GM21367 (cell line): ENCODE data around the gene VWA3B.
"Not testable (repeated sequence)": the region's sequence is repeated elsewhere in the genome, so short reads cannot be mapped to it uniquely, and the experiment has no call there.

Experiments
- ATAC-seq: cut with Tn5 transposase; IDR thresholded peaks from one replicate; pipeline ENCODE4 v1.9.1; 2021; ENCODE audit not compliant: unreplicated experiment

Gene VWA3B

GRCh38 chr2:98295721-98296414 lies 208.9 kb downstream of the VWA3B start:
- ATAC-seq: no peak

GRCh38 chr2:98296440-98296839 lies 209.5 kb downstream of the VWA3B start:
- ATAC-seq: no peak

- no peak for ATAC-seq
These were observed 211.1 kb downstream of the VWA3B start for GRCh38 chr2:98297817-98298682.

- no peak for ATAC-seq
These were observed 211.8 kb downstream of the VWA3B start for GRCh38 chr2:98298683-98299164.

GRCh38 chr2:98299211-98299905 lies 212.4 kb downstream of the VWA3B start:
- ATAC-seq: no peak

- no peak for ATAC-seq
These were observed 213.3 kb downstream of the VWA3B start for GRCh38 chr2:98300141-98300874.

- no peak for ATAC-seq
These were observed 214.5 kb downstream of the VWA3B start for GRCh38 chr2:98301469-98301868.

- ATAC-seq: not testable (repeated sequence)
These were observed 220.2 kb downstream of the VWA3B start for GRCh38 chr2:98307131-98307696.

DNA sequence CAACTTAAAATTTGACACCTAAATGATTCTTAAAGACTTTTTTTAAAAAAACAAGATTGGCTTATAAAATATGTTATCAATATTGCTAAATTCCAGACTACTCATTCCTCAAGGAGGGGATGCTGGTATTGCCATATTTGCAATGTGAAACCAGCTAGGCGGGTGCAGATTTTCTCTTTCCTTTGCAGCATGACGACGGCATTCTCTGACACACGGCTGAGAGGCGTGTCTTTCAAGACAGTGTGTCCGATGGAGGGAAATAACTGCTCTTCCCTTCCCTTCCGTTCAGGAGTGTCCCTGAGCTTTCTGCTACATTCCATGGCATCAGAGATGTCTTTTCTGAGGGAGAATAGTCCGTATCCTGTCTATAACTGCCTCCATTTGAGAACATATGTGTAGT lies 221.1 kb downstream of the VWA3B start:
- ATAC-seq: no peak

- no peak for ATAC-seq
These were observed 221.6 kb downstream of the VWA3B start for GRCh38 chr2:98308532-98308931.

DNA sequence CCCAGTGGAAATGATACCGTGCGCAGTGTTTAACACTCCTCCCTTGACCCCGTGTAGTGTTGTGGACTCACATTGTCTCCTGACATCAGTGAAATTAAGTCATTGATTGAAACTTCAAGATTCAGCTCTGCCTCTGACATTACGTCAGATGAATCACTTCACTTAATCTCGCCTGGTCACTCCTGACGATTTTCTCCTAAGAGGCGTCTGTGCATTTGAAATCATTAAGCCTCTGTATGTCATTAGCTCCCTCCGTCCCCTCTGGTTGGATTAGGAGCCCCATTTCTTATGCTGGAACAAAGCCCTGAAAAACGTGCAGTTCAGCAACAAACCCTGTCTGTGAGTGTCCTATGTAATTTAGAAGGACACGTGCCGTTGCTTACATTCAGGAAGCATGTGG lies 222.6 kb downstream of the VWA3B start:
- ATAC-seq: no peak

DNA sequence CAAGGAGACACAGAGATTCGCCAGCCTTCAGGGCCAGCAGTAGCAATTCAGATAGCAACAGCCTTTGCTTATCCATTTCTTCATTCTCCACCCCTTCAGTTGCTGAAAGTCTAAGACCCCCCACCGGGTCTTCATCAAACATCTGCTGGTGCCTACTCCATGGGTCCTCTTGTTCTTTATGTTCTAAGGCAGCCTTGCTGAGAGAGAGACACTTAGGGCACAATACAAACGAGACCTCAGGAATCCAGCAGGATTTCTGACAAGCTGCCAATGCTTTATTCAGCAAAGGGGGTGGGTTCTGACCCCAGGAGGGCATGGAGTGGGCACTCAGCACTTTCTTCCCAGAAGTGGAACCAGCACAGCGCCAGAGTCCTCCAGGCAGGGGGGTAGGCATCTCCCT lies 223.0 kb downstream of the VWA3B start:
- no peak for ATAC-seq

DNA sequence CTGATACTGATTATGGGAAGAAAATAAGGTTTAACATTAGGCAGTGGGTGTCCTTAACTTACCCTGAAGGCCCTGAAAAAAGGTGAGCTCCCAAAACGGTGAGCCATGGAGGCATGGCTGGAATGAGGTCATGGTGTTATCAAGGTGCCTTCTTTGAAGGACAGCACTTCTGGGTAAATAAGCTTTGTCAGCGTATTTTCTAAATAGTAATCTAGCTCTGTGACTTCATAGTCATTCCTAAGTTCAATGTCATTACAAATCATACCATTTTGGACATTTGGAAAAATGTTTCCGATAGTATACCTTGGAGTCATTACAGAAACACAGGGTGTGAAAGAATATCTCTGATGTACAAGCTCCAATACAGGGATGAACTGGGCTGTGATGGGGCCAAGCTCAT lies 224.1 kb downstream of the VWA3B start:
- no peak for ATAC-seq

GRCh38 chr2:98311771-98312545 lies 225.0 kb downstream of the VWA3B start:
- ATAC-seq: no peak

DNA sequence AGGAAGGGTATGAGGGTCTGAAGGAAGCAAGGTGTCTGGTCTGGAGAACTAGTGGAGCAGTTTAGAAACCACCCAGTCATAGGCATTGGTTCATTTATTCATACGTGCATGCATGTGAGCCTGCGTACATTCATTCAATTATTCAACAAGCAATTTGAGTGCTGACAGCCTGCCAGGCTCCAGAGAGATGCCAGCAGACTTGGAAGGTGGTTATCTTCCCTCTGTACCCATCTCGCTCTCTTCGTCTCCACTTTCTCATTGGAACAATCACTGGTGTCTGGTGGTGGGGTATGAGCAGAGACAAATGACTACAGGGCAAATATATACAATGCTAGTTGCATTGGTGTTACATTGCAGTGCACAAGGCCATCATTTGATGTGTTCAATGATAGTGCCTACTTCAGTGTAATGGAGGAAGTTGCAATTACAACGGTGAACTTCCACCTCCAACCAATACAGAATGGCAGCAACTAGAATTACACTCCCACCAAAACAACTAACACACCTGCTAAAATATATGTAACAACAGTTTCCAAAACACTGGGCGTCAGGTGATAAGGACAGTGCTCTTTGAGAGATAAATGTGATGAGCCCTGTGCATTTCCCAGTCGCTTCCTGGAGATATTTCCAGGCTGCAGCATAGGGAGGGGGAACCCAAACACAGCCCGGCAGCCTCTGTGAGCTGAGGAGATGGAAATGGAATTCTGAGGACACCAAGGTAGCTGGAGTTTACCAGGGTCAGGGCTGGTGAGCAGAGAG lies 226.7 kb downstream of the VWA3B start:
- ATAC-seq: no peak

GRCh38 chr2:98314251-98314650 lies 227.3 kb downstream of the VWA3B start:
- ATAC-seq: no peak

DNA sequence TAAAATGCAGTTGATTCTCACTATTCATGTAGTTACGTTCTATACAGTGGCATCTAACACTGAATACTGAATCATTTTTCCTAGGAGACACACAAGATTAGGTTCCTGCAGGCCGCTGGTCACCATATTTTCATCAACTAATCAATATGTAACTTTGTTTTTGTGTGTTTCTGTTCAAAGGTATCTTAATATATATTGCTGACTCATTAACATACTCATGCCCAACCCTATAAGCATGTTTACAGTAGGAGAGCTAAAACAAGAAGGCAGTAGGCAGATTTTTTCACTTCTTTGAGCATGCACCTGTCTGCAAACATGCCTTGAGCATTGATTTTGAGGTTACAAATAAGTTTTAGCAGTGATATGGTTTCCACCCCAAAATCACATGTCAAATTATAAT lies 229.0 kb downstream of the VWA3B start:
- ATAC-seq: no peak

GRCh38 chr2:98317214-98317613 lies 230.2 kb downstream of the VWA3B start:
- no peak for ATAC-seq

DNA sequence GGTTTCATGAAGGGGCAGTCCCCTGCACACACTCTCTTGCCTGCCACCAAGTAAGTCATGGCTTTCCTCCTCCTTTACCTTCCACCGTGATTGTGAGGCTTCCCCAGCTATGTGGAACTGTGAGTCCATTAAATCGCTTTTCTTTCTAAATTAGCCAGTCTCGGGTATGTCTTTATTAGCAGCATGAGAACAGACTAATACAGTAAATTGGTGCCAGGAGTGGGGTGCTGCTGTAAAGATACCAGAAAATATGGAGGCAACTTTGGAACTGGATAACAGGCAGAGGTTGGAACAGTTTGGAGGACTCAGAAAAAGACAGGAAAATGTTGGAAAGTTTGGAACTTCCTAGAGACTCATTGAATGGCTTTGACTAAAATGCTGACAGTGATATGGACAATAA lies 233.2 kb downstream of the VWA3B start:
- not testable (repeated sequence) for ATAC-seq
